BE2C (cell line): ENCODE data around the gene POU4F2.

Source experiments
- DNase-seq: peaks from one replicate; pipeline ENCODE4 v3.0.0-alpha.2; 2020
- H3K27me3 ChIP-seq: fragments of 250-450 bp; sonication (Bioruptor Pico); 2 replicates; pipeline ENCODE4 v1.5.1; 2020; ENCODE audit warnings: mild to moderate bottlenecking
- H3K36me3 ChIP-seq: fragments of 250-450 bp; sonication (Bioruptor Pico); 2 replicates; pipeline ENCODE4 v1.5.1; 2020; ENCODE audit warnings: mild to moderate bottlenecking
- H3K4me1 ChIP-seq: fragments of 250-450 bp; sonication (Bioruptor Pico); 2 replicates; pipeline ENCODE4 v1.5.1; 2020
- H3K4me3 ChIP-seq: 2 replicates; pipeline ENCODE4 v1.5.1; 2011; ENCODE audit warnings: low read depth, low read length
- H3K9me3 ChIP-seq: fragments of 250-450 bp; sonication (Bioruptor Pico); 2 replicates; pipeline ENCODE4 v1.5.1; 2020
- CTCF ChIP-seq: IDR thresholded peaks from 2 replicates; pipeline ENCODE4 v1.5.1; 2012; ENCODE audit warnings: mild to moderate bottlenecking, low read depth, low read length

Gene POU4F2

GRCh38 chr4:146634825-146635224, 3.9 kb upstream of the POU4F2 start:
- no peak for DNase-seq
- TF ChIP-seq CTCF: no peak
- H3K9me3 ChIP-seq: peaks cover 2% of the 10 kb centered on the region; the same call in 1 of the 2 replicates
- H3K27me3 ChIP-seq: peaks cover 99% of the 10 kb centered on the region
- H3K4me3 ChIP-seq: no peak overlapping the region
- H3K4me1 ChIP-seq: no peaks in the 10 kb centered on the region; the same call in 1 of the 2 replicates
- no peaks in the 10 kb centered on the region for H3K36me3 ChIP-seq

GRCh38 chr4:146637621-146638332, 916 bp upstream of the POU4F2 start:
- H3K4me3 ChIP-seq: peak overlapping the region; percentile 48

GRCh38 chr4:146638333-146638785, 334 bp upstream of the POU4F2 start:
- TF ChIP-seq CTCF: no peak
- peaks cover 8% of the 10 kb centered on the region for H3K9me3 ChIP-seq
- DNase-seq: no peak
- H3K36me3 ChIP-seq: no peaks in the 10 kb centered on the region
- peaks cover 99% of the 10 kb centered on the region for H3K27me3 ChIP-seq
- H3K4me3 ChIP-seq: peak overlapping the region; percentile 48
- no peaks in the 10 kb centered on the region; the same call in 1 of the 2 replicates for H3K4me1 ChIP-seq

More at GRCh38 chr4:146637621-146638332, 916 bp upstream of the POU4F2 start:
- no peaks in the 10 kb centered on the region for H3K36me3 ChIP-seq
- peaks cover 99% of the 10 kb centered on the region for H3K27me3 ChIP-seq
- no peak for TF ChIP-seq CTCF
- peak; percentile 20 for DNase-seq
- H3K9me3 ChIP-seq: peaks cover 8% of the 10 kb centered on the region
- H3K4me1 ChIP-seq: no peaks in the 10 kb centered on the region; the same call in 1 of the 2 replicates

GRCh38 chr4:146639506-146639932, 826 bp downstream of the POU4F2 start:
- H3K4me1 ChIP-seq: no peaks in the 10 kb centered on the region; the same call in 1 of the 2 replicates
- TF ChIP-seq CTCF: no peak
- peak overlapping the region; percentile 24; the same call in 1 of the 2 replicates for H3K4me3 ChIP-seq
- no peak for DNase-seq
- H3K36me3 ChIP-seq: no peaks in the 10 kb centered on the region
- H3K27me3 ChIP-seq: peaks cover 99% of the 10 kb centered on the region
- peaks cover 8% of the 10 kb centered on the region for H3K9me3 ChIP-seq

- no peak for TF ChIP-seq CTCF
- no peak overlapping the region for H3K4me3 ChIP-seq
- DNase-seq: no peak
- H3K27me3 ChIP-seq: peaks cover 99% of the 10 kb centered on the region
- peaks cover 8% of the 10 kb centered on the region for H3K9me3 ChIP-seq
- no peaks in the 10 kb centered on the region; the same call in 1 of the 2 replicates for H3K4me1 ChIP-seq
- H3K36me3 ChIP-seq: no peaks in the 10 kb centered on the region
Measured at GRCh38 chr4:146640021-146640464, 1.4 kb downstream of the POU4F2 start.

GRCh38 chr4:146640465-146641061, 1.9 kb downstream of the POU4F2 start:
- Histone ChIP-seq H3K36me3 (no peaks in the 10 kb centered on the region), H3K27me3 (peaks cover 99% of the 10 kb centered on the region), H3K4me3 (no peak overlapping the region), H3K9me3 (peaks cover 8% of the 10 kb centered on the region), H3K4me1 (no peaks in the 10 kb centered on the region; the same call in 1 of the 2 replicates)
- DNase-seq: no peak
- no peak for TF ChIP-seq CTCF
